ENCODE data around the gene FAM204A.

FAM204A gene

DNA sequence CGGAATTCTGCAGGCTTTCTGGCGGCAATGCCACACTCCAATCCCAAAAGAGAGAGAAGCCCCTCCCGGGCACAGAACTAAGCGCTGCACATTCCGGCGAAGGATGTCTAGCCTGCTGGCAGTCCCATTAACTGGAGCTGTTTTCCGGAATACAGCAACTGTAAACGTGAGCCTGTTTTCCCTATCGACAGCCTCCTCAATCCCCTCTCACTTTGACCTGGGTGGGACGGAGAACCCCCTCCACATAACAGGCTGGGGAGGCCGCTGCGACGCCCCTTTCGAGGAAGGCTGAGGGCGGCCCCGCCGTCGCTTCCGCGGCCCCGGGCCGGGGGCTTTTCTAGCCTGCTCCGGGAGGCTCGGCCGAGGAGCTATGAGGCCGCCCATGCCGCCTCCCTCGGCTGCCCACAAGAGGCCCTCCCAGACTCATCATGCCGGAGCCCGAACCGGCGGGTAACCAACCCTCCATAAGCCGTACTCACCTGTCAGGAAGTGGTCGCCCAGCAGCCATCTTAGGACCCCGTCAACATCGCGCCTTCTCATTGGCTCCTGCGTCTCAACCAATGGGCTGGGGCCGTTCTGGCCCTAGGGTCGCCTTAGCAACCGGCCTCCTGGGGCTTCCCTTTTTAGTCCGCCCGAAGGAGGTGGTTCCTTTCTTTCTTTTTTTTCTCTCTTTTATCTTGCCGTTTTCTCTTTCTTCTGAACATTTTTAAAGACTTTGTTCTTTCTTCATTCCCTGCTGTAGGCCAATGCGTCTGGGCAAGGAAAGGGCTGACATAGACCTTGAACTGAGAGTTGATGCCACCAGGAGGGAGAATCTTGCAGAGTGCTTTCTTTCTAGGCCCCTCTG is at the start of gene FAM204A:
FAM204A (minus strand) TSS at position 534 of the 847 bp plus-strand sequence. CDS start 5,909 bp downstream, outside the sequence.
- DNase-seq: peak; percentile 90

DNA sequence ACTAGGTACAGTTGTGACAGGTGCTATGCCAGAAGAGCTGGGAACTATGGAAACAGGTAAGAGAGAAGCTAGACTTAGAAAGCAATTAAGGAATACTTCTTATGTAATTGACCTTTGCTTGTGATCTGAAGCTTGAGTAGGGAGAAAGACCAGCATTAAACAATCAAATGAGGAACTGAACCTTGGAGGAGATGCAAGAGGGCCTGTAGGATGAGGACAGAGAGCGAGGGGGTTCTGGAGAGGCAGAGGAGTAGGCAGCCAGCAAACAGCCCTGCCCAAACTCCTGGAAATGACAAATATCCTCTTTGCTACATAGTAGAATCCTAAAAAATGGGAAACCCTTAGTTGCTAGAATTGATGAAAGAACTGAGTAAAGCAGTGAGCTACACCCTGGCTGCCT is 41.6 kb upstream of the FAM204A start:
- no peak for DNase-seq

DNA sequence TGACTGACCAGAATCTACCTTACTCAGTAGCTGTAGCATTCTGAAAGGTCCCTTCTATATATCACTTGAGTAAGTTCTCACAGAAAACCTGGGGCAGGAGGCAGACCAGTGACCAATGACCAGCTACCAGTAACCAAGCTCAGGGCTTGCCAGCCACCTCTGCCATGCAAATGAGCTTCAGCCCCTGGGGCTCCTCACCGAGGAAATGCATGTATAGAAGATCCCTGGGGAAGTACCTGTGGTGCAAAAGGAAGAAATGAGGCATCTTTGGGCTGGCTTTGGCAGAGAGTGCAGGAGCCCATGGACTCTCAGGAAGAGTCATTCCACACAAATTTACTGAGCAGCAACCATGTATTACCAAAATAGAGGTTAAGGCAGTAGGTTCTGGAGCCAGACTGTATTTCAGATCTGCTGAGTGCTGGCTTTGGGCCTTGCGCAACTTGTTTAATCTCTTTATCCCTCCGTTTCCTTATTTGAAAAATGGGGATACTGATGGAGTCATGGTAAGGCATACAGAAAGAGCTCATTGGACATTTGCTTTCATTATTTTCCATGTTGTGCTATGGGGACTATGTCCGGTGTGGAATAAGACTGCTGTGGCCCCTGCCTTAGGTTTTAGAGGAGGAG is 41.1 kb upstream of the FAM204A start:
- DNase-seq: no peak

DNA sequence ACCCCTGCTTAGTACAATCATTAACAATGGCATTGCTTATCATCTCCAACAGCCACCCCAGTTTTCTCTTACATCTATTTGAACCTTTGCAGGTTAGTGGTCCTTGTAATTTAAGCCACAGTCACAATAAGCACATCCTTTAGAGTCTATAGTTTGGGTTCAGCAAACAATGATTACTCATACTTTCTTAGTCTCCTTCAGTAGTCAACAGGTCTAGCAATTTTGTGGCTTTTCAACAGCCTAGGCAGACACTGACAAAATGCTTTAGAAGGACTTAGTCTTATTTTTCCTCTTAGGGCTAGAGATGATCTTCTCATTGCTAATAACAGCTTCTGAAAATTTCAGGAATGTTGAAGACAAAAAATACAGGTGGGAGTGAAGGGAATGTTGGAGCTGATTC is 32.3 kb upstream of the FAM204A start:
- DNase-seq: no peak

DNA sequence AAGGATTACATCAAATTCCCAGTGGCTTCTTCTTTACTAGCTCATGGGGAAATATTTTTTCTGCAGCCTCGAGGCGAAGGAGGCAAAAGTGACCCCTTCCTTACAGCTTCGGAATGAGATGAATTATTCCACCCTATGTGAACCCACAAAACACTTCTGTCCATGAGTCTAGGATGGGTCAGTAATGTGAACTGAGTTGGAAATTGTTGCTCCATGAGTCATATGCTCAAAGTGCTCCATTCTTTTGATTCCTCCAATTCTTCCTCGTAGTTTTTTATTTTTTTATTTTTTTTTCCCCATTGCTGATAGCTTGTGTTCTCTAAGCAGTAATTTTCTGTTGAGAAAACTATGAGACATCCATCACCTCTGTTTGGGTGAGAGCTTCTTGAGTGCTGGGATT is 31.7 kb upstream of the FAM204A start:
- DNase-seq: no peak

DNA sequence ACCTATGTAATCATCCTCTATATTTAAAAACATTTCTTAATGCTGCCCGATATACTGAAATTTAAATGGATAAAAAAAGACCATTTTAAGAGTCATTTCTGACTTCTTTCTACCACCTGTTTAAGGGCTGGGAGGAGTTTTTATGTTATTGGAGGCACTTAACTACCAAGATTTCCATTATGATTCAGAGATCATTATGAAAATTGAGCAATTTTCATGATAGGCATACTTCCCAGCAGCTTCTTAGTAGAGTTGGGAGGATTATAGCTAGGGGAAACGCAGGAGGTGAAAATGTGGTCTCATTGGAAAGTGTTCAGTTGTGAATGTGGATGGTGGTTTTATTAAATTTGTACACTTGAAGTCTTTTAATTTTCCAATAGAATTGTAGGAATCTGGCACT is 28.4 kb upstream of the FAM204A start:
- DNase-seq: no peak

DNA sequence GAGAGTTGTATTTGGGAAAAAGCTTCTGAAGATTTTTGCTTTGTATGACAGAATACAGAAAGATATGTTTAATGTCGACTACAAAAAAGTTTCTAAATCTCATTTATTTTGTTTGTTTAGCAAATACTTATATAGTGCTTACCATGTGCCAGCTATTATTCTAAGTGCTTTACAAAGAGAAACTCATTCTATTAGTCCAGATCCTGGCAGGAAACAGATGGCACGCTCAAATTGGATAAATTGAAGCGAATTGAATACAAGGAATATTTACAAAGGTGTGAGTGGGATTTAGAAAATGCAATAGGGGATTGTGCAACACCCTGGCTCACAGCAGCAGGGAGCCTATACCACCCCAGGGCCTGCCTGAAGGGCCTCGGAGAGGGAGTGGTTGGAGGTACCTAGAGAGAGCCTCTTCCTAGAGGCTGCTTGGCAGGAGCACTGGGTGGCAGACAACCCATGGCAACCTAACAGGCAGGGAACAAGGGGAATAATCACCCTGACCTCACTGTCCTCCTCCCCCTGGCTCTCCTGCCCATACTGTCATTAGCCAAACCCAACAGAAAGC is 27.6 kb upstream of the FAM204A start:
- no peak for DNase-seq

DNA sequence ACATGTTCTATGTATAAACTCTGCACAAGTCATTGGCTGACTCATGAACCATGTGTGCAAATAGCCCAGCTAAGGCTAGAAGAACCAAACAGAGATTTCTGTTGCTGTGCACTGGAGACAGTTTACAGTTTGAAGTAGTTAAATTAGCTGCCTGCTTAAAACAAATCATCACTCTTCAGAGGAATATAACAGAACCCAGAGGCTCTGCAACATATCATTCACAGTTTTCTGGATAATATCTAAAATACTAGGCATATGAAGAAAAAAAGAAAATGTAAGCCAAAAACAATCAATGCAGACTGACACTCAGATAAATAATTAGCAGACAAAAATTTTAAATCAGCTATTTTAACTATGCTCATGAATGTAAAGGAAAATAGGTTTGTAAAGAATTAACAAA is 23.6 kb upstream of the FAM204A start:
- DNase-seq: no peak

DNA sequence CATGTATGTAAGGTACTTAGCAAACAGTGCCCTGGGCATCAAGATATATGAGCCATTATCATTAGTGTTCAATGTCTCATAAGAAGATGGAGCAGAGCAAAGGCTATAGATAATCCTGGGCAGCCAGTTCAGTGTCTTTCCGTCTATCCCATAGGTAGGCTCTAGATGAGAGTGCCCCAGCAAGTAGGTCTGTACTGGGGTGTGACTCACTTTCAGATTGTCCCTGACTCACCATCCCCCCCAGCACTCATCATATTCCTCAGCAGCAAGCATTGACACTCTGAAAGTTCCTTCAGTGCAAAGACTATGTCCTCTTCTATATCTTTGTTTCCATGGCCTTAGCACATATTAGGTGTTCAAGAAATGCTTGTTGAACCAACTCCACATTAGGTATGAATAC is 20.0 kb upstream of the FAM204A start:
- DNase-seq: no peak

DNA sequence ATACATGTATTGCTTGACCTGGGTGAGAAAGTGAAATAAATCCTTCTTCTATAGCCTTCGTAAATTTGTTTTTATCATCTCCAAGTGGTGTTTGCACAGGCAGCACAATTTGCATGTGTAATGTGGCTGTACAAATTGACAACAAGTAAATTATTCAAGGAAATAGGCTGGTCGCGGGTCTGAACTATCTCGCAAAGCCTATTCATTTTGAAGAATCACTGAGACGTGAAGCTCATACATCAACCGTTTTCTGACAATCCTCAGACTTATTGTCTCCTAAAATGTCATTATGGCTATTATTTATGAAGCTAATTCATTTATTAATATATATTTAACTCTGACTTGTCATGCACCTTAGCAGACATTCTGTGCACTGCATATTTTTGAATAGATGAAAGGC is 16.2 kb upstream of the FAM204A start:
- DNase-seq: no peak

DNA sequence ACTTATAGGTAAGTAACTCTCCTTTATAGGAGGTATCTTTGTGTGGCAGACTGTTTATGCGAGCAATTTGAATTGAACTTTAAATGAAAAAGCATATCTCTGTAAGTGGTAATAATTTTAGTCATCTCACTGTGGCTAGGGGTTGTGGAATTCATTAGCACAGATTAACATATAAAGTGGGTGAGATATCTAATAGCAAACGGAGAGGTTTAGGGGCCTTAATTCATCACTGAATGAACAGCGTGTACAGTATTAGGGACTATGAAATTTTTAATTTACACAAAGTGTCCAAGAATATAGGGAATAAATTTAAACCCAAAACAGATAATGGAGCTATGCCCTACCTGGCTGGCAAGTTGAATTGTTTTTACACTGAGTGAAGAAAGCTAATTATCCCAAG is 15.7 kb upstream of the FAM204A start:
- no peak for DNase-seq

DNA sequence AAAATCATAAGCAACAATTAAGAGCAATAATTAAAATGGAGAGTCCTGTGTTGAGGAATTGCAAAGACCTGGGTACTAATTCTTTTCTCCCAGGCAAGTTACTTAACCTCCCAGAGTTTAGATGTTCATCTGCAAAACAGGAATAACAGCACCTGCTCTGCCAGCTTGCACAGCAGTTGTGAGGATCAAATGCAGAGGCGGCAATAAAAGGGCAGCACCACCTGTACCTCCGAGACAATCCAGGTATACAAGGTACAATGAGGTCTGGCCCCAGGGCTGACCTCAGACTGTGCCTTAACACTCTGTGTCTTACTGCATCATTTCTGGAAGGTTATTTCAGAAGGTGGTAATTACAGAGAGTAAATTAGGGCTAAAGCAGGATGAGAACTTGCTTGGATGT is 14.5 kb upstream of the FAM204A start:
- DNase-seq: no peak

DNA sequence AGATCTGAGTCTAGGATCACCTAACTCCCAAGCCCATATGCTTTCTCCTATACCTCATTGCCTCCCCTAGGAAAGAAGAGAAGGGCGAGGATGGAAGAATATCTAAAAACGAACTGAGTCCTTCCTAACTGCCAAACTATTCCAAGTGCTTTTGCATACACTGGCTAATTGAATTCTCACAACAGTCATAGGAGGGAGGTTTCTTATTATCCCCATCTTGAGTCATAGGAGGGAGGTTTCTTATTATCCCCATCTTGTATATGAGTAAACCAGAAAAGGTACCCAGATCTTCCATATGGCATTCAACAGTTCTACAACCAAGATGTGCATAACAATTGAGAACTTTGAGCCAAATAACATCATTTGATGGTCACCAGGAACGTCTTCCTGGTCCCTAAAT is 13.1 kb upstream of the FAM204A start:
- DNase-seq: no peak

DNA sequence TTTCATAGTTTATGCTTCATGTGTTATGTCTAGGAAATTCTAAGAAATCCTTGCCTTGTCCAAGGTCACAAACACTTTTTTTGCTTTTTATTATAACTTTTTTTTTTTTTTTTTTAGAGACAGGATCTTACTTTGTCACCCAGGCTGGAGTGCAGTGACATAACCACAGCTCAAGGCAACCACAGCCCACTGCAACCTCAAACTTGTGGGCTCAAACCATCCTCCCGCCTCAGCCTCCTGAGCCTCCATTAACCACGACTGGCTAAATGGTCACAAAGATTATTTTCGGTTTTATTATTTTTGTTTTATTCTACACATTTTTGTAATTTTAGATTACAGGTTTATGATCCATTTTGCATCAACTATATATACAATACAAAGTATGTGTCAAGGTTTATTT is 7.1 kb upstream of the FAM204A start:
- no peak for DNase-seq

DNA sequence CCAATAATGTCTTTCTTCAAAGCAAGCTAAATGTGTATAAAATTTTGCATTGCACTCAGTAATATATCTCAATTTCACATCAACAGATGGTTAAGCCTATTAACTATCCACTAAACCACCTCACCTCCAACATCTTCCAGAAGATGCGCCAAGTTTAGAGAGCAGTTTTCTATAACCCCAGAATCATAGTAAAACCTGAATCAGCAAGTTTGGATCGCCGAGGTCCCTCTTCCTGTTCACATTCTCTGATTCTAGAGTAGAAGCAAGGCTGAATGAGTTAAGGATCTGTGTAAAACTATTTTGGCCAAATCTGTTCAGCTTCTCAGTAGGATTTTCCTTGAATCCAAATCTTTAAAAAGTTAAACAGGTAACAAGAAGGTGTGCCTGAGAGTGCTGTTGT is 1.4 kb upstream of the FAM204A start:
- no peak for DNase-seq

DNA sequence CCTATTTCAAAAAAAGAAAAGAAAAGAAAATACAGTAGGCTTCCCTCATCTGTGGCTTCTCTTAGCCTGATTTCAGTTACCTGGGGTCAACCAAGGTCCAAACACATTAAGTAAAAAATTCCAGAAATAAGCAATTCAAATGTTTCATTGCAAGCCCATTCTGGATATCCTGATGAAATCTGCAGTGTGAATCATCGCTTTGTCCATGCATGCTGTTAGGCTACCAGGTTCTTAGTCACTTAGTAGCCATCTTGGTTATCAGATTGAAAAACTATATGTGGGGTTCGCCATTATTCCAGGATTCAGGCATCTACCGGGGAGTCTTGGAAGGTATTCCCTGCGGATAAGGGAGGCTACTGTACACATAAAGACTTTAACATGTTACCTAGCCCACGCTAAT is 991 bp upstream of the FAM204A start:
- no peak for DNase-seq

DNA sequence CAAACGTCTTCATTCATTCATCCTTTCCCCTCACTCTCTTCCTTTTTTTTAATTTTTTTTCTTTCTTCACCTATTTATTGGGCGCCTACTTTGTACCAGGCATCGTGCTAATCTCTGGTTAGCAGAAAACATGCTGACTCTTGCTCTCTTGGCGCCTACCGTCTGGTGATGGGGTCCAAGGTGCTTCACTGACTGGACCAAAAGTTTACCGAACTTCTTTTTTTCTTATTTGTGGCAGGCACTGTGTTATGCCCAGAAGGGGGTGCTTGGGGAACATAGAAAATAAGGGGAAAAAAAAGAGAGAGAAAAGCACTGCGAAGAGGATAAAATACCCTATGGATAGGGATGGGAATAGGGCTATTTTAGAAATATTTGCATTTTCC is 505 bp upstream of the FAM204A start:
- no peak for DNase-seq

DNA sequence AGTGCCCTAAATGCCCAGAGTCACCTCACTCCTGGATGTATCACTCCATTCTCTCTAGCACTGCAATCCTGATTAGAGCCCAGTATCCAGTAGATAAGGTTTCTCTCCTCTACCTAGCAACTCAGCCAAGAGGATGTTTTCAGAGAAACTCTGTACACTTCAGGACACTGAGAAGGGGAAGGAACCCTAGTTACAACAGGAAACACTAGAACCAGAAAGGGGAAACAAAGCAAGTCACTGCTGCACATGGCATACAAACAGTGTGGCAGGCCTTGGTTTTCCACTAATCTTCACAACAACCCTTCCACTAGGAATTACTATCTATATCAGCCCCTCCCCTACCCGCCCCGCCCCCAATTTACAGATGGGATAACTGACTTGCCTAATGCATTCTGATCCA is 1.6 kb downstream of the FAM204A start:
- no peak for DNase-seq

DNA sequence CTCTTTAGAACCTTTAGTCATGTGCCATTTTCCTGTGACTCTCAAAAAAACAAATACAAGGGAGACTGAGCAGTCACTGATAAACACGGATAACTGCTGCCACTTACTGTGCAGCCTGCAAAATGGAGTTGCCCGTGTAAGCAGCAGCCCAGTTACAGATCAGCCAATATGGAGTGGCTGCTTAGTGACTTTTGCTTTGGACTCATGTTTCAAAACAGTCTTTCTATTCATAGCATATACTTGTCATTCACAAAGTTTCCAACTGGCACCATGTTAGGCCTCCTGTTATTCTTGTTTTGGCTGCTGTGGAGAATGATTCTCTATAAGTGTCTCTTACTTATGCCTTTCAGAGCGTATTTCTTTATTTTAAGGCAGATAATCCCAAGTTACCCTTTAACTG is 3.0 kb downstream of the FAM204A start:
- no peak for DNase-seq

DNA sequence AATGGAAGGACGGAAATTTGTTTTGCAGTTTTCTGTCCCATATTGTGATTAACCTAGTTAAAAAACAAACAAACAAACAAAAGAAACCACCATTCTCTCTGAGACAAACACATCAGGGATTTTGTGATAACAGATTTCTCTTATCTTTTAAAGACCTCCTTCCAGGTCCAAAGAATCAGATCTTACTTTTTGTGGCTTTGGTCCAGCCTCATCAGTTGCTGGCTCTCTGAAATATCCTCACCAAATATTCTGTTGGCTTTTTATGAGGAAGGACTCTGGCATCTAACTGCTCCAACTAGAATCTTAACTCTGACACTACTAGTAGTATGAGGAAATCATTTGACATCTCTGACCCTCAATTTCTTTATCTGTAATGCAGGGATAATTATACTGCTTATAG is 4.8 kb downstream of the FAM204A start:
- no peak for DNase-seq

DNA sequence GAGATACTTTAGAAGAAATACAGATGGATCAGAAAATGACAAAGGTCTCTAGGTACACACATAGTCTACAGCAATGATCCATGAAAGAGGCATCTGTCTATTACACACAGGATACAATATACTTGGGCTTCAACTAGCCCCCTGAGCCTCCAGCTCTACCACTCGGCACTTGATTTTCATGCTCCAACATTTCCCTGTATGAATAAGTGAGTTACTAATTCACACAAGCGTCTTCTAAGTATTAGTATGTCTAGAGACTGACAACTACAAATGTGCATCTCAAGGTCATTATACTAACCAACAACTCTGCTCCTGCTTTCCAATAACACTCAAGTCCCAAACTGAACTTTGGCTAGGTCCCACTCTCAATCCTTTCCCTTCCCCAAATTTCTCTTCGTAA is 8.3 kb downstream of the FAM204A start:
- no peak for DNase-seq

DNA sequence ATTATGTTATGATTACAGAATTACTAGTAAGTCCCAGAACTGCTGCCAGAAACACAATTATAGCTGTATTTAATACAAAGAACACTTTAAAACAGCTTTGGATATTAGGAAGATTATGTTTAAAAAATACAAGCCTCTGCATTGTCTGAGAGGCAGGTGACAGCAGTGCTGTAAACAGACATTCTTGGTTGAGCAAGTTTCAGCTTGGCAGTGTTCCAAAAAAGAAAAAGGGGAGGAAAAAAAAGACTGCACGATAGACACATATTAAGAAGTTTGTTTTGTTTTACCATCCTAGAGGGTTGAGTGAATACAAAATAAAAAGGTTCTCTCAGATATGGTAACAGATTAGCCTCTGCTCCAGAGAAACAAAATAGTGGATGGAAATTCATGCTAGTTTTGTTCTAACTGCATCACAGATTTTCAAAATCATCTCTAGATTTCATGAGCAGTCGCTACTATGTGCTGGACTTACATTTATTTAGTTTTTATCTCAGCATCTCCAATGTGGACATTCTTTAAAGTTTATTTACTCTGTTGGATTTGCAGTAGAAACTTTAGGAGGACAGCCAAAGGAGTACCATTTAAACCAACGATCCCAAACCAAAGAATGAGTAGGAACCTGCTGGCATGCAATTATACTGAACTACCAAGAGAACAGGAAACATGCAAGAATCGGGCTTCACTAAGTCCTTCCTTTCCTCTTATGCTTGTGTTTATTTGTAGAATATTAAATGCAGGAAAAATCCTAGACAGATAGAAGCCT is 9.0 kb downstream of the FAM204A start:
- no peak for DNase-seq

DNA sequence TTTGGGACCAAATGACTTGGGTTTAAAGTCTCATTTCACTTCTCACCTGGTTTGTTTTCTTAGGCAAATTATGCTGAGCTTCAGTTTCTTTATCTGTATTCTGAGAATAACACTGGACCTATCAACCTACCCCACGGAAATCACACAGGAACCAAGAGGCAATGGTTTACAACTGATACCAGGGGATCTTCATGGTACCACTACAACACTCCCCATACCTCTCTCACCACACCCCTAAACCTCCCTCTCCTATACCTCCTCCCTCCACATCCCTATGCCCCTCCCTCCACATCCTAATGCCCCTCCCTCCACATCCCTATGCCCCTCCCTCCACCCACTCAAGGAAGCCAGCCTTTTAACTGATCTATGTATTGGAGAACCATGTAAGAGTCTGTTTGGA is 9.9 kb downstream of the FAM204A start:
- no peak for DNase-seq

All from NCI-H2227 treated with DMSO at 0.1 percent for 48 hours (cell line).